GM12891 (cell line): ENCODE results near the gene ZNF132.
"Not testable (repeated sequence)": the region's sequence is repeated elsewhere in the genome, so short reads cannot be mapped to it uniquely, and the experiment has no call there.

ENCODE experiments used
- PAX5 ChIP-seq: IDR thresholded peaks from 2 replicates; pipeline ENCODE4 v1.6.1; 2011; ENCODE audit warnings: low read length, moderate library complexity, mild to moderate bottlenecking; ENCODE audit not compliant: insufficient read depth, severe bottlenecking
- POLR2A ChIP-seq: IDR thresholded peaks from 2 replicates; pipeline ENCODE4 v1.6.1; 2011; ENCODE audit warnings: low read depth, low read length, control low read depth
- POLR2AphosphoS5 ChIP-seq: IDR thresholded peaks from 2 replicates; pipeline ENCODE4 v1.6.1; 2011; ENCODE audit warnings: low read depth, low read length, control low read depth
- POU2F2 ChIP-seq: IDR thresholded peaks from 2 replicates; pipeline ENCODE4 v1.6.1; 2011; ENCODE audit warnings: low read depth, mild to moderate bottlenecking, control low read depth, low read length, moderate library complexity
- SPI1 ChIP-seq: IDR thresholded peaks from 2 replicates; pipeline ENCODE4 v1.6.1; 2011; ENCODE audit warnings: low read depth, low read length, control low read depth
- TAF1 ChIP-seq: IDR thresholded peaks from 2 replicates; pipeline ENCODE4 v1.6.1; 2011; ENCODE audit warnings: low read depth, low read length, control low read depth

DNA sequence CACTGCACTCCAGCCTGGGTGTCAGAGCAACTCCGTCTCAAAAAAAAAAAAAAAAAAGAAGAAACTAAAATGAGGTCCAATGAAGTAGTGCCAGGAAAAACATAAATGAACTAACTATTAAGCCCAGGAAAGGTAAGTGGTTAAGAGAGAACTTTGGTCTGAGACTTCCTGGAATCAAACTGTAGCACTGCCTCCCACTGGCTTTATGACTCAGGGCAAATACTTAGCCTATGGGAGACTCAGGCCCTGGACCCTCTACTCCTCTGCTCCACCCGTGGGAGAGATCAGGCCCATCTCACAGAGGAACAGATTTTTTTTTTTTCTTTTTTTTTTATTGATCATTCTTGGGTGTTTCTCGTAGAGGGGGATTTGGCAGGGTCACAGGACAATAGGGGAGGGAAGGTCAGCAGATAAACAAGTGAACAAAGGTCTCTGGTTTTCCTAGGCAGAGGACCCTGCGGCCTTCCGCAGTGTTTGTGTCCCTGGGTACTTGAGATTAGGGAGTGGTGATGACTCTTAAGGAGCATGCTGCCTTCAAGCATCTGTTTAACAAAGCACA lies 36.0 kb downstream of the ZNF132 start:
- not testable (repeated sequence) for TF ChIP-seq POLR2A, TAF1, POU2F2, POLR2AphosphoS5, SPI1, PAX5
